K562 (cell line): Measurements from ENCODE around the gene SPIRE1. TPM values are rescaled to one million over a fixed set of nuclear protein-coding genes. Genes with fewer than 3 reads are reported as not detected.

Source experiments
- CBFA2T3 ChIP-seq: fragments of 450-650 bp; IDR thresholded peaks from 2 replicates; pipeline ENCODE4 v1.6.1; 2017
- CEBPZ ChIP-seq: fragments of 150-350 bp; IDR thresholded peaks from 2 replicates; pipeline ENCODE4 v1.6.1; 2014; ENCODE audit warnings: low read depth, mild to moderate bottlenecking, low read length, borderline replicate concordance
- HDAC2 ChIP-seq: fragments of 450-650 bp; IDR thresholded peaks from 2 replicates; pipeline ENCODE4 v1.6.1; 2016; ENCODE audit warnings: mild to moderate bottlenecking
- IRF1 ChIP-seq: sonication (generic); formaldehyde crosslinking; IDR thresholded peaks from 2 replicates; pipeline ENCODE4 v1.8.0; 2022; ENCODE audit warnings: missing genetic modification reagents, mild to moderate bottlenecking, borderline replicate concordance
- IRF9 ChIP-seq: fragments of 450-650 bp; IDR thresholded peaks from 2 replicates; pipeline ENCODE4 v1.6.1; 2016; ENCODE audit warnings: missing biosample characterization, missing genetic modification characterization
- LEF1 ChIP-seq: fragments of 450-650 bp; IDR thresholded peaks from 2 replicates; pipeline ENCODE4 v1.6.1; 2016; ENCODE audit warnings: mild to moderate bottlenecking
- MAZ ChIP-seq, 2 experiments: fragments of 450-650 bp in 1 of 2; sonication (generic) in 1 of 2; formaldehyde crosslinking; IDR thresholded peaks in 1 of 2; conservative IDR thresholded peaks in 1 of 2; 2 replicates each; pipeline versions ENCODE4 v1.4.0 to v1.5.0; 2020; ENCODE audit warnings: mild to moderate bottlenecking in 1 of 2, missing genetic modification reagents in 1 of 2
- NCOR1 ChIP-seq: fragments of 450-650 bp; IDR thresholded peaks from 2 replicates; pipeline ENCODE4 v1.6.1; 2016; ENCODE audit warnings: mild to moderate bottlenecking, moderate library complexity
- PBX2 ChIP-seq, 2 experiments: IDR thresholded peaks in 1 of 2; conservative IDR thresholded peaks in 1 of 2; 2 replicates each; pipeline ENCODE4 v1.6.1; 2016; ENCODE audit warnings: low read depth in 2 of 2, mild to moderate bottlenecking in 1 of 2, missing compliant biosample characterization in 1 of 2, missing genetic modification characterization in 1 of 2, moderate library complexity in 1 of 2
- RCOR1 ChIP-seq, 2 experiments: IDR thresholded peaks; 2 replicates each; pipeline ENCODE4 v1.6.1; 2012; ENCODE audit warnings: low read depth in 2 of 2, low read length in 2 of 2, borderline replicate concordance in 1 of 2, improper control_type of control experiment in 1 of 2
- ZNF197 ChIP-seq: fragments of 200-800 bp; sonication (Bioruptor generic); IDR thresholded peaks from 2 replicates; pipeline ENCODE4 v1.6.1; 2016; ENCODE audit warnings: low read depth, missing genetic modification characterization, missing compliant biosample characterization
- ZNF277 ChIP-seq: fragments of 250-450 bp; sonication (Bioruptor Pico); IDR thresholded peaks from 2 replicates; pipeline ENCODE4 v1.8.0; 2022; ENCODE audit warnings: inconsistent platforms, mild to moderate bottlenecking, moderate library complexity, borderline replicate concordance
- polyA plus RNA-seq, 8 experiments: library from polyadenylated mRNA; depleted of rRNA in 4 of 8; stranded (reverse) in 5 of 8; unstranded in 3 of 8; fragments of >200 nt; fragmentation: Nextera tagmentation in 2 of 8; fragmentation: Illumina TruSeq in 1 of 8; extraction: Ambion mirVana in 2 of 8; extraction: Trizol in 1 of 8; gene quantifications; 2 replicates each; pipeline versions ENCODE4 v1.2.1 to v1.2.3, GENCODE V29; 2011 to 2014; ENCODE audit warnings: inconsistent platforms in 1 of 8, missing spikeins in 1 of 8
- total RNA-seq, 7 experiments: library from RNA; depleted of rRNA in 6 of 7; stranded (reverse); fragments of >200 nt in 6 of 7; fragmentation: Illumina TruSeq in 2 of 7; extraction: Trizol in 2 of 7; gene quantifications; 2 replicates each; pipeline versions ENCODE4 v1.2.1 to v1.2.3, GENCODE V29; 2011 to 2021; ENCODE audit warnings: low replicate concordance in 1 of 7

Gene SPIRE1
- total and polyA plus RNA-seq, 9 of the 15 experiments (the other 6 are each of a cell fraction or from before 2014, with no cell fraction given) = 2.9 to 14.0 (median 10.2) TPM

GRCh38 chr18:12426924-12427323 is 231.0 kb downstream of the SPIRE1 start (continued):
- TF ChIP-seq PBX2 (CRISPR knock-in tag; IDR thresholded peaks at IDR 0.05; ENCODE audit: low read depth) (no peak), PBX2 (tag; conservative IDR thresholded peaks at IDR 0.05; ENCODE audit: low read depth) (no peak), NCOR1 (no peak), CBFA2T3 (no peak), HDAC2 (no peak), CEBPZ (no peak), RCOR1 (IDR thresholded peaks at IDR 0.05; ENCODE audit: borderline replicate concordance in 1 of 2, low read depth in 2 of 2, low read length in 2 of 2) (no peak), LEF1 (no peak), ZNF277 (CRISPR knock-in tag) (no peak), MAZ (CRISPR knock-in tag; conservative IDR thresholded peaks at IDR 0.05 in 1 of 2, IDR thresholded peaks at IDR 0.05 in 1 of 2) (no peak), IRF9 (tag) (no peak), ZNF197 (no peak), IRF1 (CRISPR knock-in tag) (no peak)
- TF ChIP-seq, all 486 proteins: peak for 0
